Kidney glomerular epithelial cell (primary cell): ENCODE data around the gene PHF12.
A peak's percentile ranks its signal among the peaks of the same experiment; 100 is the strongest.

Source experiments
- DNase-seq: peaks from one replicate; lab custom pipeline; 2025; lab: John Stamatoyannopoulos, UW

PHF12 gene

GRCh38 chr17:28951428-28951990 is at the start of gene PHF12:
Gene PHF12, minus strand, starts transcription at chr17:28951518. Its CDS starts 558 bp downstream, at chr17:28950960.
- DNase-seq, result peak; percentile 100

DNA sequence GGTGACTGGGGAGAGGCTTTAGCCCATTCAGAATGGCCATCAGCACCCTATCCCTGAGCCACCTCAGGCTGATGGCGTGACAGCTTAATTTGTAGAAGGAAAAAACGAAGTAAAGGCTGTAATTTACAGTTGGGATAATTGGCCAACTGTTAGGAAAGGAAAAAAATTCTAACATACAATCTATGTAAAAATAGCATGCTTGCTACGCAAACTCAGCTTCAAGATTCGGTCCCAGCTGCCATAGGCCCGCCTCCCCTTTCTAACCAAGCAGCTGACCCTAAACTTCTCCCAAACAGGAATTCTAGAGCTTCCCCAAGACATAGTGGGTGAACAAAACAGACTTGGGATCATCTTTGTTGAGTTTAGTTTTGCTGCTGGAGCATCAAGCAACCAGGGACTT is 49.7 kb upstream of the PHF12 start:
- no peak for DNase-seq

DNA sequence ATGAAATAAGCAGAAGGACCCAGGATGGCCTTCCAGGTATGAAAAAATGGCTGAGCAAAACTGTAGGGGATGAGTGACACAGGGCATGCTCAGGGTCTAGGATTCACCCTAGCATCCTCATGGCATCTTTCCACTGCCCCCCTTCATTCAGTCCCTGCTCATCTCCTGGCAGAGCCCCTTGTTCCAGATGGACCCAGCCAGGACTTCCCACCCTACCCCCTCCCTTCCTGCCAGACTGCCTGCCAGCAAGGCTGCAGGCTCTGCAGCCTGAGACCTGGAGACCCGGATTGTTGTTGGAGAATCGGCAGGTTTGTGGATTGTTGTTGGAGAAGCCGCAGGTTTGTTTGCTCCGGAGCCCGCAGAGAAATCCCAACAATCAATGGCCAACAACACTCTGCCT is 47.9 kb upstream of the PHF12 start:
- DNase-seq, result no peak

- no peak for DNase-seq
Measured at GRCh38 chr17:28997806-28998205, 46.5 kb upstream of the PHF12 start.

DNA sequence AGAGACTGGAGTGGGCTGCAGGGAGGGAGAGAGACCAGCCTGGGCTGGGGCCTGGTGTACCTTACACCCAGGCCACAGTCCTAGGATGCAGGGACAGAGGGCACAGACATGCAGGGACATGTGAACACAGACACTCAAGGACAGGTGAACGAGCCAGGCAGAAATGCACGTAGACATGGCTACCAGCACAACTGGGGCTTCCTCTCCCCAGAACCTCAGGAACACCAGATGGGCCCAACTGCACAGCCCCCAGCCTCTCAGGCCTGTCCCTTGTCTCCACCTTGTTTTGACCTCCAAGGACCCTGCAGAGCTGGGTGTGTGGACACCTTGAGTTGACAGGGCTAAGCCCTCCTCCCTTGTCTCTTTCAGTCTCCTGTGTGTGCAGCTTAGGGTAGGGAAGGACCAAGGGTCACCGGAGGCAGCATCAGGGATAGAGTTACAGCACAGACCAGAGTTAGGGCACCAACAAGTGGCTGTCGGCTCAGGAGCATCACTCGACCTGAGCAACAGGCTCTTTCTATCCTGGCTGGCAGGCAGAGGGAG is 45.3 kb upstream of the PHF12 start:
- DNase-seq, result no peak

- no peak for DNase-seq
Measured at GRCh38 chr17:28993645-28994426, 42.5 kb upstream of the PHF12 start.

GRCh38 chr17:28992625-28993600 is 41.6 kb upstream of the PHF12 start:
- DNase-seq, result peak; percentile 2

DNA sequence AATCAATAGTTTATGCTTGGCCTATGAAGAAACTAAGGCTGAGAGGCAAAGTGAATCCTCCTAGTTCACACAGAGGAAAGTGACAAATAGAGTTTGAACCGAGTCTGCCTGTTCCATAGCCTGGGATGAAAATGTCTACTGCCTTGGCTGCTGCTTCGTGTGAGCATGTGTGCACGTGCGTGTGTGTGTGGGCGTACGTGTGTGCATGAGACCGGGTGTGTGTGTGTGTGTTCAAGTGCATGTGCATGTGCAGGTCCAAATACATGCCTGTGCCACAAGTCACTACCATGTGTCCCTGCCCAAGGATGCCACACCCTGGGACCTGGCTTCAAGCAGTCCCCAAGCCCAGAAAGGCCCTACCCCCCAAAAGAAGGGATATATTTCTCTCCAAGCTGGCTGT is 40.9 kb upstream of the PHF12 start:
- no peak for DNase-seq

DNA sequence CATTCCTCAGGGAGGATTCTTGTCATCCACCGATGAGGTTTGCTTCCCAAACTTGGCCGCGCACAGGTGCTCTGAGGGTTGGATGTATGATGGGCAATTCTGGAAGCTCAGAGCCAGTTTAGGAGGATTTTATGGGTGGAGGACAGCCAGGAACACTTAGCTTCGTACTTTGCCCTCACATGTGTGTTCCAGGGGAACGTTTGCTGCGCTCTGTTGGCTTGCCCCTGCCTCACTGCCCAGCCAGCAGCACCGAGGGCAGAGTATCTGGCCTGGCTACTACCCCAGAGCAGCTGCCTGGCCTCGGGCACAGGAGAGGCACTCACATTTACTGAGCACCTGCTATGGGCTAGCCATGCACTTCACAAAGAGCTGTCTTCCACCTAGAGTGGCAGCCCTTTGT is 40.5 kb upstream of the PHF12 start:
- DNase-seq, result no peak

- DNase-seq, result peak; percentile 25
Measured at GRCh38 chr17:28989028-28989427, 37.7 kb upstream of the PHF12 start.

GRCh38 chr17:28988475-28988874 is 37.2 kb upstream of the PHF12 start:
- DNase-seq, result no peak

DNA sequence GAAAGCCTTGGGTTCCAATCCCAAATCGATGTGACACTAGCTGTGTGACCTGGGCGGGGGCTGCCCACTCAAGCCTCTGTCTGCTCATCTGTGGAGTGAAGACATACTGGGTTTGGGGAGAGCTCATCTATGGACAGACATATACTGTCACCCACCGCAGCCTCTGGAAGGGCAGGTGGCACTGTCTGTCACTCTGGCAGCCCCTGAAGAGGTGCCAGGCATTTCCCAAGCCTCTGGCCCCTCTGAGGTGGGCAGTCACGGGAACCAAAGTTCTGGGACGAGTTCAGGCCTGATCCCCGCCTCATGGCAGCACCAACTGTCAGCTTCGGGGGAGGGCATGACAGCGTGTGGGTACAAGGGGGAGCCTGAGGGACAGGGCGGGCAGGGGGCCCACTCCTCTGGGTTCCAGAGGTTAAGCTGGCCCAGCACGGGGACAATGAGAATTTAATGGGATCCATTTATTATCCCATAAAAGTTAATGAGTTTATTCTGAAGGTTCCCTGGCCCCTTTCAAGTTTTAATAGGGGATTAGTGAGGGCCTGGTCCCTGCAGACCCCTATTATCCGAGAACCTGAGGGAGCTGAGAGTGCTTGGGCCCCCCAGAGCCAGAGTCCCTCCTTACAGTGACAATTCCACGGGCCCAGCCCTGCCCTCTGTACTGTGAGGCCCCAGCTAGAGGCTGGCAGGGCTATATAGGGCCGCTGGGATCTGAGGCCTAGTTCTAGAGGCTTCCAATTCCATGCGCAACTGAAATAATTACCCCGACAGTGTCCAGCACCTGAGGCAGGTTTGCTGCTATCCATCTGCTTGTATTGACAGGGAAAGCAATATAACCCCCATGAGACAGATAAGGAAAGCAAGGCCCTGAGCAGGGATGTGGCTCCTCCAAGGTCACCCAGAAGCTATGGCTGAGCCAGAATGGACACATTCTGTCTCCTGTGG is 35.7 kb upstream of the PHF12 start:
- no peak for DNase-seq

- no peak for DNase-seq
Measured at GRCh38 chr17:28985950-28986713, 34.8 kb upstream of the PHF12 start.

DNA sequence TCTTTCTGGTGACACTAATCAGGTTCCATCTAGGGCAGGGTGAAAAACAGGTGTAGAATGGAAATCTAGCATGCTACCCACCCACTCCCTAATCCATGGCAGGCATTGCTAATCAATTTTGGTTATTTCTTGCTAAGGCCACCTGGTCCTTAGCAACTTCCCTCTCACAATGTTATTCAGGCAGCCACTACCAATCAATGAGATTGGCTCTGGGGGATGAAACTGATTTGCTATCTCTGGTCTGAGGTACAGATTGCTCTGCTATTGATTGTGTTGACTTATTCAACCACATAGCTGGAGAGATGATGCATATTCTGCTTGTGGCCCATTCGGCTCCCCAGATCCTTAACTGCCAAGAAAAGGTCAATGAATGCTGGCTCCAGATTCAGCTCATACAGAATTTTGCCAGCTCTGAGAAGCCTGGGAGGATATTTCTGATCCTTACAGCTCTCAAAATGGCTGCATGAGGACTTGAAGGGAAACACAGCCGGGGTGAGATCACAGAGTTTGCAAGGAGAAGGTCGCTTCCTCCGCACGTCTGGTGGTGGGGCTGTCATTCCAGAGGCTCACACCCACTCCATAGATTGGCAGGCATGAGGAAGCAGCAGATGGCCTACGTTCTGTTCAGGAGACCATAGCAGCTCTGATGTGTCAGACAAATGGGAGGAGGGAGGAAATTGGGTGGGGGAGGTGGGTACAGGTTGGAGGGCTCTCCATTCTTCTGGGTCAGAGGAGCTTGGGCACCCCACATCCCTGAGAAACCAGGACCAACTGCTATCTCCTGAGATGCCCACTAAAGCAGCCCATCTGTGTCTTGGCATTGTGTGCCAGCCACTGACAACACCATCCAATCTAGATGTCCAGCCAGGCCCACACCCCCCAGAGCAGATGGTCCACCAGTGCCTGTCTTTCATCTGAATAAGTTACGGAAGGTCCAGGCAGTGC is 32.2 kb upstream of the PHF12 start:
- peak; percentile 9 for DNase-seq

GRCh38 chr17:28982131-28982793 is 30.9 kb upstream of the PHF12 start:
- DNase-seq, result no peak

DNA sequence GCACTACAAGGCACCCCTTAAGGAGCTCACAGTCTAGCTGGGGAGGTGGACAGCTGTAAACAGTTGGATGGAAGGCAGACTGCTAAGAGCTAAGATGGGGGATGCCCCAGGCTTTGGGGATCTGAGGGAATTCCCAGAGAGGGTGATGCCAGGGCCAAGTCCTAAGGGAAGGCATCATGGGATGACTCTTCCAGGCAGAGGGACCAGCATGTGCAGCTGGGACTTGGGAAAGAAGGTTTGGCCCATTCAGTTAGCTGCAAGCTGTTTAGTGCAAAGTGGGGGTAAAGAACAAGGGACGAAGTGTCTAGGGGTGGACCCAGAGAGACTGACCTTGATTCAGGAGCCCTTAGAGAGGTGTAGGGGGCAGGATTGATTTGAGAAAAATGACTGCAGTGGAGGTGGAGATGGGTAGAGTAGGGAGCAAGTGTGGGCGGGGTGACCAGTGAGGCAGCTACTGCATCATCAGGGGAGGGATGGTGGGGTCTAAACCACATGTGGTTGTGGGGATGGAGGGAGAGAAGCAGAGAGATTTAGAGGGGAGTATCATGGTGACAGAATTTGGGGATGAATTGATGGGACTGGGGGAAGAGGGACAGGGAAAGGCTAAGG is 27.1 kb upstream of the PHF12 start:
- no peak for DNase-seq

DNA sequence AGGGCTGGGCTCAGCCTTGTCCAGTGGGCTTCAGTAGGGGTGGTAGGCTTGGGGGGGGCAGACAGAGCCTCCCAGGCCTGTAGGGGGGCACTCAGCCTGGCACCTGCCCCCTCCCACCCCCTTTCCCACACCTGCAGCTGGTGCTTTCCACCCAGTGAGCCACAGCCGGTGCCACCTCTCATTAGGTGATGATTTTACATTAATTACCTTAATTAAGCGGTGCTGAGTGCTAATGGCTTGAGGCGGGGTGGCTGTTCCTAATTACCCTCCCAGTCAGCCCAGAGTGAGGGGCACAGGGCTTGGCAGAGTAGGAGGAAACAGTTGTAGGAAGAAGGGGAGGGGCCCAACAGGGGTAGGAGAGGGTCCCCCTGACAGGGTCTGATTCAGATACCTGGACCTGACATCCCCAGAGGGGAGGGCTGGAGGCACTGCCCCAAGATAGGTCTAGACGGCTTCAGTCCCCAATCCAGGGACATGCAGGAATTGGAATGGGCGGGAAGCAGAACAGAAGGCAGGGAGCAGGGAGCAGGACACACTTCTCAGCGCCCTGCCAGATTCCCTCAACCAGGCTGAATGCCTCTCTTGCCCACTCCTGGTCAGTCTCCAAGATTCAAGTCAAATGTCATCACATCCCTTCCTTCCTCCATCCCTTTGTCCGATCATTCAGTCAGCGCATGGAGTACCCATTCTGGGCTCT is 26.5 kb upstream of the PHF12 start:
- DNase-seq, result no peak

DNA sequence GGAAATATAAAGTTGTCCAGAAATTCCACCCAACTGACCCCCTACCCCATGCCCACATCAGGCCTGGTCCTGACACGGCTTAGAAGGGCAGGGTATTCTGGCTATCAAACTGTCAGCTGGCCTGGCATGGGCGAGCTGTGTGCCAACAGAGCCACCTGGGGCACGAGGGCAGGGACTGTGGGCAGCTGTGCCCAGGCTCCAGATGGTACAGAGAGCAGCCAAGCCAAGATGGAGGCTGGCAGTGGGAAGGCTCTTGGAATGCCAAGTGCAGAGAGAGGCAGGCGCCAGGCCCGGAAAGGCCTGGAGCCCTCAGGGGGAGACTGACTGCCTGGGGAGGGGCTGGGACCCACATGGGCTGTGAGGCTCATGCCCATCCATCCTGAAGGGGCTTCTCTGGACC is 24.3 kb upstream of the PHF12 start:
- no peak for DNase-seq
